ENCODE measurements around the gene ABCA12.

ABCA12 gene

GRCh38 chr2:215036314-215036713 is 102.1 kb downstream of the ABCA12 start:
- no peak for DNase-seq

GRCh38 chr2:215034154-215034553 is 104.3 kb downstream of the ABCA12 start:
- no peak for DNase-seq

- no peak for DNase-seq
Observed at GRCh38 chr2:215032153-215032552, 106.3 kb downstream of the ABCA12 start.

- no peak for DNase-seq
Observed at GRCh38 chr2:215031321-215031720, 107.1 kb downstream of the ABCA12 start.

GRCh38 chr2:215029936-215030335 is 108.5 kb downstream of the ABCA12 start:
- DNase-seq = no peak

GRCh38 chr2:215028231-215028630 is 110.2 kb downstream of the ABCA12 start:
- DNase-seq = no peak

- DNase-seq = no peak
Observed at GRCh38 chr2:215027779-215028178, 110.6 kb downstream of the ABCA12 start.

- no peak for DNase-seq
Observed at GRCh38 chr2:215022910-215023309, 115.5 kb downstream of the ABCA12 start.

- no peak for DNase-seq
Observed at GRCh38 chr2:215022418-215022817, 116.0 kb downstream of the ABCA12 start.

GRCh38 chr2:215020283-215020682 is 118.1 kb downstream of the ABCA12 start:
- DNase-seq = no peak

- no peak for DNase-seq
Observed at GRCh38 chr2:215019521-215020145, 118.8 kb downstream of the ABCA12 start.

GRCh38 chr2:215019085-215019484 is 119.3 kb downstream of the ABCA12 start:
- no peak for DNase-seq

GRCh38 chr2:215015421-215015820 is 123.0 kb downstream of the ABCA12 start:
- no peak for DNase-seq

GRCh38 chr2:215010390-215010789 is 128.0 kb downstream of the ABCA12 start:
- no peak for DNase-seq

- no peak for DNase-seq
Observed at GRCh38 chr2:215003001-215003400, 135.4 kb downstream of the ABCA12 start.

GRCh38 chr2:215002500-215002899 is 135.9 kb downstream of the ABCA12 start:
- no peak for DNase-seq

- DNase-seq = no peak
Observed at GRCh38 chr2:215000721-215001120, 137.7 kb downstream of the ABCA12 start.

- DNase-seq = no peak
Observed at GRCh38 chr2:214995926-214996670, 142.3 kb downstream of the ABCA12 start.

- no peak for DNase-seq
Observed at GRCh38 chr2:214995409-214995808, 143.0 kb downstream of the ABCA12 start.

- DNase-seq = no peak
Observed at GRCh38 chr2:214992911-214993310, 145.5 kb downstream of the ABCA12 start.

- DNase-seq = no peak
Observed at GRCh38 chr2:214989187-214989586, 149.2 kb downstream of the ABCA12 start.

- no peak for DNase-seq
Observed at GRCh38 chr2:214987261-214987660, 151.2 kb downstream of the ABCA12 start.

GRCh38 chr2:214985619-214986018 is 152.8 kb downstream of the ABCA12 start:
- no peak for DNase-seq

- no peak for DNase-seq
Observed at GRCh38 chr2:214966420-214966819, 172.0 kb downstream of the ABCA12 start.

GRCh38 chr2:214960677-214961076 is 177.7 kb downstream of the ABCA12 start:
- no peak for DNase-seq
